HepG2 (cell line): ENCODE measurements around the gene MEAF6. TPM values are rescaled to one million over a fixed set of nuclear protein-coding genes. Genes with fewer than 3 reads are reported as not detected.

Experiments
- ATAC-seq: fragments of 200-7000 bp; cut with Tn5 transposase; 3 replicates; pipeline ENCODE4 v1.9.1; 2020; ENCODE audit warnings: mild to moderate bottlenecking, moderate library complexity
- BruUV-seq: library from RNA; stranded (reverse); fragments of 400-500 nt; replicated peaks from 2 replicates; lab custom pipeline; 2021; lab: Mats Ljungman, UMichigan
- CTCF ChIA-PET: fragments of 300-600 bp; formaldehyde crosslinking; extraction: SDS; loops from one replicate; lab custom pipeline; 2021; ENCODE audit warnings: low total read pairs, inconsistent platforms, low intra/inter-chr PET ratio; lab: Yijun Ruan, JAX
- POLR2A ChIA-PET: fragments of 350-600 bp; sonication (Branson Sonifier 250); formaldehyde crosslinking; loops from one replicate; lab custom pipeline; 2020; ENCODE audit warnings: antibody characterized with exemption, inconsistent platforms; lab: Yijun Ruan, JAX
- DNase-seq: peaks from one replicate; pipeline ENCODE4 v3.0.0-alpha.2; 2015; ENCODE audit warnings: low spot score
- FAIRE-seq: peaks from 3 replicates; lab custom pipeline; 2011; peaks lifted over from hg19 to GRCh38; lab: Jason Lieb, UNC
- H2AFZ ChIP-seq: one replicate; pipeline ENCODE4 v1.6.1; 2011; ENCODE audit warnings: low read length, inconsistent platforms
- H3K27ac ChIP-seq: fragments of 300-600 bp; 3 replicates; pipeline ENCODE4 v1.8.0; 2011; ENCODE audit warnings: mixed run types, mild to moderate bottlenecking, mixed read lengths, low read length, inconsistent platforms; ENCODE audit not compliant: insufficient read depth; ENCODE audit errors: extremely low read length
- H3K27me3 ChIP-seq, 2 experiments: fragments of 200-600 bp in 1 of 2; 2 replicates in 1 of 2; 3 replicates in 1 of 2; pipeline versions ENCODE4 v1.6.0 to v1.8.0; 2011; ENCODE audit warnings: low read length in 2 of 2, mild to moderate bottlenecking in 2 of 2, moderate library complexity in 2 of 2, inconsistent platforms in 1 of 2; ENCODE audit not compliant: insufficient read depth in 2 of 2, control insufficient read depth in 1 of 2
- H3K36me3 ChIP-seq, 2 experiments: fragments of 200-600 bp in 1 of 2; replicated peaks in 1 of 2; 2 replicates in 1 of 2; 3 replicates in 1 of 2; pipeline versions ENCODE4 v1.5.1 to v1.8.0; 2011; ENCODE audit warnings: low read length in 2 of 2, inconsistent platforms in 1 of 2; ENCODE audit not compliant: insufficient read depth in 2 of 2, control insufficient read depth in 1 of 2
- H3K4me1 ChIP-seq: 2 replicates; pipeline ENCODE4 v1.5.1; 2012; ENCODE audit warnings: low read length, inconsistent platforms; ENCODE audit not compliant: insufficient read depth
- H3K4me2 ChIP-seq: 2 replicates; pipeline ENCODE4 v1.6.0; 2011; ENCODE audit warnings: low read depth, low read length, inconsistent platforms
- H3K4me3 ChIP-seq, 3 experiments: fragments of 200-600 bp in 1 of 3; sonication (generic), shearing (Covaris generic) in 1 of 3; replicated peaks in 1 of 3; 2 replicates each; pipeline ENCODE4 v1.5.1; 2011 to 2016; ENCODE audit warnings: low read length in 3 of 3, inconsistent platforms in 2 of 3, low read depth in 2 of 3, mild to moderate bottlenecking in 2 of 3, control low read depth in 1 of 3, mixed read lengths in 1 of 3; ENCODE audit not compliant: insufficient read depth in 1 of 3
- H3K79me2 ChIP-seq: one replicate; pipeline ENCODE4 v1.6.1; 2011; ENCODE audit warnings: low read length, inconsistent platforms; ENCODE audit not compliant: insufficient read depth
- H3K9ac ChIP-seq: 2 replicates; pipeline ENCODE4 v1.6.0; 2011; ENCODE audit warnings: mild to moderate bottlenecking, low read depth, low read length, inconsistent platforms; ENCODE audit not compliant: insufficient read depth
- H3K9me3 ChIP-seq: 2 replicates; pipeline ENCODE4 v1.5.1; 2012; ENCODE audit warnings: mild to moderate bottlenecking, low read length
- H4K20me1 ChIP-seq: 2 replicates; pipeline ENCODE4 v1.6.0; 2011; ENCODE audit warnings: inconsistent platforms, mild to moderate bottlenecking, low read length, moderate library complexity; ENCODE audit not compliant: insufficient read depth
- FIP1L1 ChIP-seq: fragments of 200-400 bp; formaldehyde crosslinking; IDR thresholded peaks from 2 replicates; pipeline ENCODE4 v1.6.1; 2018; ENCODE audit warnings: low read depth, mild to moderate bottlenecking, low read length, moderate library complexity, borderline replicate concordance; ENCODE audit not compliant: insufficient read depth
- SOX13 ChIP-seq, 3 experiments: fragments of 450-650 bp in 1 of 3; sonication (generic) in 1 of 3; formaldehyde crosslinking in 1 of 3; IDR thresholded peaks in 2 of 3; conservative IDR thresholded peaks in 1 of 3; 2 replicates each; pipeline versions ENCODE4 v1.5.0 to v1.6.1; 2016 to 2020; ENCODE audit warnings: antibody characterized with exemption in 1 of 3, mild to moderate bottlenecking in 1 of 3, missing compliant biosample characterization in 1 of 3, missing genetic modification reagents in 1 of 3, moderate library complexity in 1 of 3
- XRCC5 ChIP-seq: fragments of 200-400 bp; formaldehyde crosslinking; optimal IDR thresholded peaks from 2 replicates; pipeline ENCODE3; 2017; ENCODE audit warnings: mild to moderate bottlenecking, low read length
- ZNF121 ChIP-seq: sonication (generic); formaldehyde crosslinking; IDR thresholded peaks from 2 replicates; pipeline ENCODE4 v1.5.0; 2020; ENCODE audit warnings: mild to moderate bottlenecking, missing genetic modification reagents
- ZNF770 ChIP-seq: sonication (generic); formaldehyde crosslinking; IDR thresholded peaks from 2 replicates; pipeline ENCODE4 v1.5.0; 2020; ENCODE audit warnings: mild to moderate bottlenecking, missing genetic modification reagents
- in situ Hi-C: cut with HindIII; loops from 2 replicates; pipeline ENCODE4 v1.10.0; 2017; ENCODE audit warnings: low pct_unique_long_range_greater_than_20kb; ENCODE audit not compliant: extremely low pct_ligation_motif_present
- intact Hi-C: fragments of 100-400 bp; cut with micrococcal nuclease; formaldehyde crosslinking; loops from one replicate; pipeline ENCODE4 v1.10.0; 2022; ENCODE audit not compliant: unreplicated experiment
- polyA plus RNA-seq, 8 experiments: library from polyadenylated mRNA; depleted of rRNA in 3 of 8; stranded (reverse) in 7 of 8; unstranded in 1 of 8; fragments of >200 nt; fragmentation: Illumina TruSeq in 4 of 8; extraction: Trizol in 4 of 8; gene quantifications; 2 replicates each; pipeline versions ENCODE4 v1.2.1 to v1.2.3, GENCODE V29; 2011 to 2016; ENCODE audit warnings: low read depth in 4 of 8, missing spikeins in 1 of 8, mixed read lengths in 1 of 8; ENCODE audit not compliant: insufficient read depth in 1 of 8
- total RNA-seq, 5 experiments: library from RNA; depleted of rRNA; stranded (reverse); fragments of >200 nt; fragmentation: Illumina TruSeq; extraction: Trizol; gene quantifications; 2 replicates each; pipeline ENCODE4 v1.2.3, GENCODE V29; 2016; ENCODE audit warnings: low read depth in 1 of 5
- TF ChIP-seq, protein P1 (sequence below): sonication (generic); formaldehyde crosslinking; IDR thresholded peaks from 2 replicates; pipeline ENCODE4 v1.5.1; 2020; ENCODE audit warnings: missing genetic modification reagents, mild to moderate bottlenecking, borderline replicate concordance

Gene MEAF6
- total and polyA plus RNA-seq, 2 of the 13 experiments (the other 11 are each of a cell fraction or from before 2014, with no cell fraction given): 29.5 to 45.6 TPM

- CTCF ChIA-PET: no interaction called here
- POLR2A ChIA-PET: interaction anchor here (2.4 kb wide), 1 partner anchor 13 kb away, joined by 10 read pairs; the partner anchor contains the start of gene MEAF6
- TF ChIP-seq XRCC5 (no peak), FIP1L1 (no peak), ZNF121 (peak; percentile 60; the same call in 1 of the 2 replicates), SOX13 (IDR thresholded peaks at IDR 0.05) (no peak), SOX13 (CRISPR knock-in tag; conservative IDR thresholded peaks at IDR 0.05 in 1 of 2, IDR thresholded peaks at IDR 0.05 in 1 of 2) (no peak), ZNF770 (CRISPR knock-in tag) (peak; percentile 73)
- TF ChIP-seq, protein P1, sequence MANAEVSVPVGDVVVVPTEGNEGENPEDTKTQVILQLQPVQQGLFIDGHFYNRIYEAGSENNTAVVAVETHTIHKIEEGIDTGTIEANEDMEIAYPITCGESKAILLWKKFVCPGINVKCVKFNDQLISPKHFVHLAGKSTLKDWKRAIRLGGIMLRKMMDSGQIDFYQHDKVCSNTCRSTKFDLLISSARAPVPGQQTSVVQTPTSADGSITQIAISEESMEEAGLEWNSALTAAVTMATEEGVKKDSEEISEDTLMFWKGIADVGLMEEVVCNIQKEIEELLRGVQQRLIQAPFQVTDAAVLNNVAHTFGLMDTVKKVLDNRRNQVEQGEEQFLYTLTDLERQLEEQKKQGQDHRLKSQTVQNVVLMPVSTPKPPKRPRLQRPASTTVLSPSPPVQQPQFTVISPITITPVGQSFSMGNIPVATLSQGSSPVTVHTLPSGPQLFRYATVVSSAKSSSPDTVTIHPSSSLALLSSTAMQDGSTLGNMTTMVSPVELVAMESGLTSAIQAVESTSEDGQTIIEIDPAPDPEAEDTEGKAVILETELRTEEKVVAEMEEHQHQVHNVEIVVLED: no peak
These were observed 12.5 kb downstream of the MEAF6 start for GRCh38 chr1:37502104-37502503.

More at GRCh38 chr1:37502104-37502503, 12.5 kb downstream of the MEAF6 start:
- no peaks in the 10 kb centered on the region for H3K9me3 ChIP-seq
- peaks cover 22 to 67% of the 10 kb centered on the region in 2 experiments; a peak in 4 of 5 replicates for H3K36me3 ChIP-seq
- FAIRE-seq (no peak), ATAC-seq (no peak), DNase-seq (no peak)
- no peak overlapping the region for H3K4me3 ChIP-seq
- no peak overlapping the region for H3K27ac ChIP-seq
- no peaks in the 10 kb centered on the region for H4K20me1 ChIP-seq
- H3K27me3 ChIP-seq: no peaks in the 10 kb centered on the region
- H3K4me1 ChIP-seq: peaks cover 18% of the 10 kb centered on the region
- no peak overlapping the region for H3K9ac ChIP-seq
- no TSS peak for BruUV-seq
- H3K79me2 ChIP-seq: no peaks in the 10 kb centered on the region
- H2AFZ ChIP-seq: no peak overlapping the region
- H3K4me2 ChIP-seq: no peak overlapping the region
- intact Hi-C loops (no loop called here), in situ Hi-C loops (no loop called here)
